ENCODE results near the gene CDH4.

DNA sequence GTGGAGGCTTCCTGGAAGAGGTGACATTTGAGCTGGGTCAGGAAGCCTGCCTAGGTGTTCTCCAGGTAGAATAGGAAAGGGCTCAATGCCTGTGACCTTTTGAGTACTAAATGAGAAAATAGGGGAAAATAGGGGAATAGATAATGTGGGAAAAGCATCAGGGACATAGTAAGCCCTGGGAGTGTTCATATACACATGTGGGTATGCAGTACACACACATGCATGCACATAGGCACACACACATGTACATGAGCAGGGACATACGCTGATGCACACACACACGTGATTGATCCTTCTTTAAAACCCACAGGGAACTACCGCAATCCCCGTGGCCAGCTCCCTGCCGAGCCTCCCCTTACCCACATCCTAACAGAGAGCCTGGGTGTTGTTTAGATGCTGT lies 351.7 kb downstream of the CDH4 start:
- TF ChIP-seq, protein P1, sequence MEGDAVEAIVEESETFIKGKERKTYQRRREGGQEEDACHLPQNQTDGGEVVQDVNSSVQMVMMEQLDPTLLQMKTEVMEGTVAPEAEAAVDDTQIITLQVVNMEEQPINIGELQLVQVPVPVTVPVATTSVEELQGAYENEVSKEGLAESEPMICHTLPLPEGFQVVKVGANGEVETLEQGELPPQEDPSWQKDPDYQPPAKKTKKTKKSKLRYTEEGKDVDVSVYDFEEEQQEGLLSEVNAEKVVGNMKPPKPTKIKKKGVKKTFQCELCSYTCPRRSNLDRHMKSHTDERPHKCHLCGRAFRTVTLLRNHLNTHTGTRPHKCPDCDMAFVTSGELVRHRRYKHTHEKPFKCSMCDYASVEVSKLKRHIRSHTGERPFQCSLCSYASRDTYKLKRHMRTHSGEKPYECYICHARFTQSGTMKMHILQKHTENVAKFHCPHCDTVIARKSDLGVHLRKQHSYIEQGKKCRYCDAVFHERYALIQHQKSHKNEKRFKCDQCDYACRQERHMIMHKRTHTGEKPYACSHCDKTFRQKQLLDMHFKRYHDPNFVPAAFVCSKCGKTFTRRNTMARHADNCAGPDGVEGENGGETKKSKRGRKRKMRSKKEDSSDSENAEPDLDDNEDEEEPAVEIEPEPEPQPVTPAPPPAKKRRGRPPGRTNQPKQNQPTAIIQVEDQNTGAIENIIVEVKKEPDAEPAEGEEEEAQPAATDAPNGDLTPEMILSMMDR (IDR thresholded peaks at IDR 0.05 in 8 of 11, conservative IDR thresholded peaks at IDR 0.05 in 3 of 11), result no peak
- TF ChIP-seq POLR2A (IDR thresholded peaks at IDR 0.05) (no peak), POLR2AphosphoS5 (IDR thresholded peaks at IDR 0.05) (no peak)
